Measurements from ENCODE around the gene MAGI2.

Gene MAGI2

DNA sequence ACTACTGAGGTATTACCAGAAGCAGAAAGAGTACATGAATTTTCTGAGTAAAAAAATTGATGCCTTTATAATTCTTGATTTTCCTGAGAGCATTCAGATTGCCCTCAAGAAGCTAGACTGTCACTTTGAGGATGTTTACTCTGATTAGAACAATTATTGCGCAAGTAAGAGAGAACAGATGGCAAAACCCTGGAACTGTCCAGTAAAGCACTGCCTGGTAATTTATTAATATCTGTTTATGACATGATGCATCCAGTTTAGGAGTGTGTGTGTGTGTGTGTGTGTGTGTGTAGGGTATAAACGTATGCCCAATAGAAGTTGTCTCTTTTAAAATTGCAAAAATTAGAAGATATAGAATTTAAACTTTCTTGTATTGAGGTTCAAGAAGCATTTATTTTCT lies 1275.1 kb downstream of the MAGI2 start:
- no peak for DNase-seq (ENCODE audit: low read depth)

DNA sequence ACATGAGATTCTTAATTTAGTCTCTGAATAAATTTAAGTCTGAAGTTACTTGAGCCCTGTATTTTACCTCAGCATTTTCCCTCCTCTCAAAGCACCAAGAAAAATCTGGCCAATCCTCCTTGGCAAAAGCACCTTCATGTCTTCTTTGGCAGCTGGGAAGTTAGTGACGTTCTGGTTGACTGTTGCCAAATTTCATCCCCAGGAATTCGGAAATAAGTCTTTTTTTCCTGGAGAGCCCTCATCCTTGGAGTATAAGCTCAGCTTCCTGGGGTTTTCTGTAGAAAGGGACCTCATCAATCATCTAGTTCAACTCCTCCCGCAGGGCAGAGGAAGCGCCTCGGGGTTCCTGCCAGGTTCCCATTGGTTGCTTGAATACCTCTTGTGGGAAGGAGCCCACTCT lies 1277.3 kb downstream of the MAGI2 start:
- no peak for DNase-seq (ENCODE audit: low read depth)

DNA sequence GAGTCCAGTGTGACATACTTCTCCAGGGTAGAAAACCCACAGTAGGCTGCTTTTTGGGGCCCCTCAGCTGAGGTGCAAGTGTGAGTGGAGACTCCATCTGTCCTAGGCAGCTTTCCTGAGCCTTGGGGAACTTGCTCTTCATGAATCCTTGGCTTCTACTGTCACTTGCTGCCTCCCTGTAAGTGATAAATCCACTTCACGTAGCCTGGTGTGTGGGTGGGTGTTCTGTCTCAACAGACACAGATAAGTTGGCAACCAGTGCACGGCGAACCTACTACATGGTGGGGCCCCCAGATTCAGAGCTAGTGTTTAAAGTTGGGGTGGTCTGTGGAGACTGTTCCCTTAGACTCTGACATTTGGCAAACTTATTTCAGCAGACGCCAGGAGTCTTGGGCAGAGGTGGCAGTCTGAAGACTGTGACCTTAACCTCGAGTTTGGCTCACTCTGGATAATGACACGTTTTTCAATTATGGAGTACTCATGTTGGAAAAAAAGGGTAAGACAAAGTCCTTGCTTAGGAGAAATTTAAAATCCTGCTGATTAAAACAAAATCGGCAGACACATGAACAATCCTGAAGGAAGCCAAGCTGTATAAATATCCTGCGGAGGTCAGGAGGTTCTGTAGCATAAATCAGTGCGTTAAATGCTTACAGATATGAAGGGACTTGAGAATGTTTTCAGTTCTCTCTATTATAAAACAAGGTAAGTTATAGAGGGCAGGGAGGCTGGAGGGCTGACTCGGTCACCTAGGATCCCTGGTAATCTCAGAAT lies 1278.0 kb downstream of the MAGI2 start:
- no peak for DNase-seq (ENCODE audit: low read depth)

DNA sequence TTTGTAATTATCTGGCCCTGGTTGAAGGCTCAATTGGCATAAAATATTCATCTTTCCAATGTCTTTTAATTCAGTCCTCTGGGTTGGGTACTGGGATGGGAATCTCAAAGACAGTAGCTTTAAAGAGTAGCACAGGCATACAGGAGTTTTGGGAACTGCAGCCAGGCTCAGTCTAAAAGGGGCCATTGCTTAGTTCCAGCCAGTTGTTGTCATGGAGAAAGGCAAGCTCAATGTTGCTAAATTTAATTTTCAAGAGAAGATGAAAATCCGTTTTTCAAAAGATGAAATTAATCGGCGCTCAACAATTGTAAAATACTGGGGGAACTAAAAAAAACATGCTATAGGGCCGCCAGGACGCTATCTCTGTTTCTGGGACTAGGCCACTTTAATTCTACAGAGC lies 1279.8 kb downstream of the MAGI2 start:
- no peak for DNase-seq (ENCODE audit: low read depth)

DNA sequence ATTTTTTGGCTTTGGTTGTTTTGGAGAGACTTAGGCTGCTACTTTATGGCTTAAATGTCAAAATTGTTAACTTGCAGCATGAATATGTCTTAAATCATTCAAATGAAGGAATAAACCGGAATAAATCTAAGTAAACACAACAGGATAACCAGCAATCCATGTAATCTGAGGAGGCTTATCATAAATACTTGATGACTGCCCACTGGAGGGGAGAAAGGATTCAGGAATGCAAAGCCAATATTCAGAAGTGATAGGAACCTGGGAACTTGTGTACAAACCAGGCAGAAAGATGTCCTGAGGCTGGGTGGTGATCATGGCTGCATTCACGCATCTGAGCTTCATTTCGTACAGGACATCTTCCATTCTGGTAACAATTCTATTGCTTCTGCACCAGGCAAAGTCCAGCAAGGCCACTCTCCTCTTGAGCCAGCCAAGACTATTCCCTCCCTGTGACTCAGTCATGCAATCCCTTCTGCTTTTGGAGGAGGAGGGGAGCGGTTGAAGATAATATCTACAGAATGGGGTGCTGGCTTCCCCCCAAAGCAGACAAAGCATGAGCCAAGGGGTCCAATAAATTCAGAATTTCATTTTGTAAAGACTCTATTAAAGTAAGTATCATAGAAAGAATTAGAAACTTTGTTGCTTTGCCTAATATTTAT lies 1280.4 kb downstream of the MAGI2 start:
- DNase-seq (ENCODE audit: low read depth), result no peak

DNA sequence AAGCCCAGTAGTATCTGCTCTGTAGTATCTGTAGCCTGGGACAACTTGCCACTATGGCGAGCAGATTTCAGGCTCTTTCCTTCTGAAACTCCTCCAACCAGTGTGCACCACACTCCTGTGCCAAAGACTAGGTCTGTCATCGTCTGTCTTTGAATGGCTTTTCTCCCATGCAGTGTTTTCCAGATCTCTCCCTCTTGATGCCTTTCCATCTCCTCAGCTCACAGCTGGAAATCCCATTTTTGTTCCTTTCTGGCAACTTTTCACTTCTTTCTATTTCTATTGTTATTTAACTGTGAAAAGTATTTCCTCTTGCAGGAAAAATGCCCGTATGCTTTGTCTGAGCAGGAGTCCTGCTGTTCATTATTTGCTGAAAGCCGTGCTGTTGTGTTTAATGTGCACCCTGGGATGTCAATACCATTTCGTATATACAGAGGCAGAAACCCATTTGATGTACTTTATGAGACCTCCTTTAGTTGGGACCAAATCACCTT lies 1281.2 kb downstream of the MAGI2 start:
- no peak for DNase-seq (ENCODE audit: low read depth)

DNA sequence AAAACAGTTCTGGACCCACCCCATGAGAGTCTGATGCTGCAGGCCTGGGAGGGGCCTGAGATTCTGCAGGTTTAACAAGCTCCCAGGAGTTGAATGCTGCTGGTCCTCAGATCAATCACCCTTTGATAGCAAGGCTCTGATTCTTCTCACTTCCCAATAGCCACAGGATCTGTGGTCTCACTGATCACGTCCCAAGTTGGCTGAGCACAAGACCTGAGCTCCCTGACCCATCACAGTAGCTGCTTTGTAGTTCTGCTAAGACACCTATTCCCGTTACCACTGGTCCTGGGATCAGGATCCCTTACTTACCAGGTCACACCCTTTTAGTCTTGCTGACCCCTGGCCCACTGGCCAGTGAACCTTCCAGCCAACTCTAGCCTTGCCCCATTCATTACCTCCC lies 1282.1 kb downstream of the MAGI2 start:
- no peak for DNase-seq (ENCODE audit: low read depth)

DNA sequence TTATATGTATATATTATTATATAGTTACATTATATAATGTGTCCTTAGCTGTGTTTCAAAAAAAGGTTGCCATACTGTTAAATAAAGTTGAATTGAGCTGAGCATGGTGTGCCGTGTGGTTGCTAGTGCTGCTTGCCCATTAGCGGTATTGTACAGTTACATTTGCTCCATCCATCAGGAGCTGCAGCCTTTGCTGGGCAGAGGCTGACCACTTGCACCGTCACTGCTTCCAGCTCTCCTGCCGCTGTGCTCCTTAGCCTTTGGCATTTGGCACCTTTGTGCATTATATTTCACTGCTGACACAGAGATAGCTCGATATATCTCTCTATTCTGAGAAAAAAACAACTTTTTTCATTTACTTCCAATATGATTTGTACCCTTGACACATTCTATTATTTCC lies 1282.7 kb downstream of the MAGI2 start:
- no peak for DNase-seq (ENCODE audit: low read depth)

DNA sequence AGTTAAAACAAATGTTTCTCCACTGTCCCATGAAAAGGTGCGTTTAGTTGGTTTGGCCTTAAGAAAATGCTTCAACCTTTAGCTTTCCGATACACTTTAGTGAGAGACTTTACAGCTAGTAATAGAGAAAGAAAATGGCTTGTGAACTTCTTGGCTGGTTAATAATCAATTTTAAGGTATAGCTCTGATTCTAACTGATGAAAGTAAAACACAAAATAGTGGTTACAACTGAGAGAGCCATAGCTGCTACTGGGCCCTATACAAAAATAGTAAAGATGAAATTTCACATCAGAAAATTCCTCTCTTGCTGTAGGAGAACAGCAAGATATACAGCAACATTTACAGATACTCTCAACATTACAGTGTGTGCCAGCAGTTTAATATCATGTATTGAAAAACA lies 1283.5 kb downstream of the MAGI2 start:
- no peak for DNase-seq (ENCODE audit: low read depth)

DNA sequence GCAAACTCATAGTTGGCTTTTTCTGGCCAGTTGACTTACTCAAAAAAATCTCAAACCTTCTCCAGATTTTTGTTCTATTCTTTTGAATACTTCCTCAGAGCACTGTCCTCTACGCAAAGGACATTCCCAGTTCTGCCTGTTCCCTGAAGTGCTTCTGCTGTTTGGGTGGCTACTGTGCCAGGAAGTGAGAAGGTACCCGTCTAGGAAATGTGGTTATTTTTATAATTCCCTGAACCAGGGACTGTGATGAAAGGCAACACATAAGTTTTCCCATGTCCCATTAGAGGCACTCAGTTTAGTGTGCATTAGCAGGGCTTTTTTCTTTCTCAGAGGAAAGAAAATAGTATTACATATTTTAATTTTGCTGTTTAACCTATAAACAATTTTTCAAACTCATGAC lies 1284.6 kb downstream of the MAGI2 start:
- no peak for DNase-seq (ENCODE audit: low read depth)

DNA sequence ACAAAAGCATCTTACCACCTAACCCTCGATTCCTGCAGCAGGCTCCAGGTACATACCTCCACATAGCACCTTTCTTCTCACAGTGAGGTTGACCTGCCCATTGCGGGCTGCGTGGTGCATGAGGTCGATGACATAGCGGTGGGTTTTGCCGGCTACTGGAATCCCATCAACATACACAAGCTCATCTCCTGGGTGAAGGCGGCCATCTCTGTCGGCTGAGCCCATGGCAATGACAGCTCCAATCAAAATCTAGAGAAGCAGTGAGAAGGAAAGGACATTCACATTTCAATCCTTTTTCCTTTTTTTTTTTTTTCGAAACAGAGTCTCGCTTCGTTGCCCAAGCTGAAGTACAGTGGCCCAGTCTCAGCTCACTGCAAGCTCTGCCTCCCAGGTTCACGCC lies 1285.6 kb downstream of the MAGI2 start:
- no peak for DNase-seq (ENCODE audit: low read depth)

DNA sequence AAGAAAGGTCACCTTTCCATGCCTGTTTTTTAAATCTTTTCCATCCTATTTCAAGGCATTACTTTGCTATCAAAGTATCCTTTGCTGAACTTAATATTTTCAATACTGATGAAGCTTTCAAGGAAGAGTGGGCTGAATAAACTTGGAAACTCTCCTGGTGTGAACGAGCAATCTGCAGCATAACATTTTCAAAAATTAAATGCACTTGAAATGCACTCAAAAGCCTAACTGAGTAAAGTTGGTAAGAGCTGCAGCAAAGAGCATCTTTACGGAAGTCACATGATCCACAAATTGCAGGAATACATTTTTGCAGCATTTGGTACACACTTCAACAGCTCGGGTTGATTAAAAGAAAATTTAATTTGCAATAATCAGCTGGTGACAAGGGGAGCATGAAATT lies 1287.6 kb downstream of the MAGI2 start:
- no peak for DNase-seq (ENCODE audit: low read depth)

DNA sequence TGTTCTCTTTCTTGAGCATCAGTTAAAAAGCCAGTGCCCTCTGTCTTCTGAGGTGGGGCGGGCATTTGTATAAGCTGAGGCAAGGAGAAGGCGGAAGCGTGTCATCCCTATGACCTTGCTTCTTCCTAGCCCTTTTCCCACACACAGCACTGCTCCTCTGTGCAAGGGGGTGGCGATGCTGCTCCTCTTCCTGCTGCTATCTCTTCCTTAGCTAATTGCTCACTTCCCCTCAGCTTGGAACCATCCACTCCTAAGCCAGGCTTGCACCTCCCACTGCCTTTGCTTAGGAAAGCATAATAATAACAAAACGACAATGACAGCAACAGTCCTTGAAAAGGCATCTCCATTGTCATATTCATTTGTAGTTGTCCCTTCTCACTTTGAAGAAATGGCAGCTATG lies 1288.0 kb downstream of the MAGI2 start:
- DNase-seq (ENCODE audit: low read depth), result no peak

DNA sequence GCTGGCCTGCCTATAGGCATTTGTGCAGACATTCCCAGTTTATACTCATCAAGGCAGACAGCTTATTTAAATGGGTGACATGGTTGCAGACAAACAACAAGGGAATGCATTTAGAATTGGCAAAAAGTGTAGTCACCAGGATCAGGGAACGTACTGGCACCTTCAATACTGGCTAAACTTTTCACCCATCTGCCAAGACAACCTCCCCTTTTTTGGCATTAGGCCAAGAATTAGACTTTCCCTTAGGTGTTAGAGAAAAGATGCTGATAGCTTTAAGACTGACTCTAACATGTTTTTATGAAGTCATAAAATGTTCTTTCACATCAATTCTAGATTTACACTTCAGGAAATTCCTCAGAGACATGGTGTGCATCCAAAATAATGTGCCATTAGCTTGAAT lies 1289.0 kb downstream of the MAGI2 start:
- no peak for DNase-seq (ENCODE audit: low read depth)

DNA sequence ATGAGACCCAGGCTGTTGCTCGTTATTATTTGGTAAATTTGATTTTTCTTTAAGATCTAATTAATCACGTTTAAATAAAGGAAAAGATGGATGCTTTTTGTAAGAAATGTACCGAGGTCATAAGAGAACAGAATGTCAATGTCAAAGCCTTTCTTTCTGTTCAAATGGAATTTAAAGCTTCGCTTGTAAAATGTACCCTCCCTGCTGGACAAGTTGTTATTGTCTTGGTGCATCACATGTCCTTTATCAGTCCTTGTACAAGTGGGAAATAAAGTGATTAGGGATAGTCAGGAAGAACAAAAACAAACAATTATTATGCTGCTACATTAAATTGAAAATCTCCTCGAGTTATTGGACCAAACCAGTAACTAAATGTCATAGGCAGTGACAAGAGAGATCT lies 1291.7 kb downstream of the MAGI2 start:
- no peak for DNase-seq (ENCODE audit: low read depth)

DNA sequence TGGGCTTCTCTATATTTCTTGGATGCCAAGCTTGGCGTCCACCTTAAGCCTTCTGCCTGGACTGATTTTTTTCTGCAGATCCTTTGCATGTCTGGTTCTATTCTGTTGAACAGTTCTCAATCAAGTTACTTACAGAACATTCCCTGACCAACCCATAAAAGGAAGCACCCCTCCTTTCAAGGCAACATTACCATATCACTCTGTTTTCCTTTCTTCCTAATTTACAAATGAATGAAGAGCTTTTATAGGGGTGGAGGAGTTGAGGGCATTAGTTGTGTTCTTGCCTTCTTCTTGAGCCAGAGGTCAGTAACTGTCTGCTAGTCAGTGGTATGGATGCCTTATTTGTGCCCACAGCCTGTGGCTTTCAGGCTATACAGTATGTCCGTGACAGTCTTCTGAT lies 1293.9 kb downstream of the MAGI2 start:
- DNase-seq (ENCODE audit: low read depth), result no peak

DNA sequence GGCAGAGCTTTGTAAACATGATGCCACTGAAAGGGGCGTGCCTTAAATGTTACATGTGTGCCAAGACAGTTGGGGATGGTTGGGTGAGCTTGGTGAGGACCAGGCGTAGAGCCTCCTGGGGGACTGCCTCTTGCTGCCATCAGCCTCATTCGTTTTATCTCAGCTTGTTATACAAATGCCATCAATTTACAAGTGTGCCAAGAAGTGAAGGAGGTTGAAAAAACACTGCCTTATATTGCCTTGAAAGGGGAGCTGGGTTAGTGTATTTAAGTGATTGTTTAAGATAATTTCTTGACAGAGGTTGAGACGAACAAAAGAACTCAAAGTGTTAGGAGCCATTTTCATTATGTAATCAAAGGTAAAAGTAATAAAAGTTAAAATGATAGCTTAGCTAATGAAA lies 1300.2 kb downstream of the MAGI2 start:
- DNase-seq (ENCODE audit: low read depth), result no peak

DNA sequence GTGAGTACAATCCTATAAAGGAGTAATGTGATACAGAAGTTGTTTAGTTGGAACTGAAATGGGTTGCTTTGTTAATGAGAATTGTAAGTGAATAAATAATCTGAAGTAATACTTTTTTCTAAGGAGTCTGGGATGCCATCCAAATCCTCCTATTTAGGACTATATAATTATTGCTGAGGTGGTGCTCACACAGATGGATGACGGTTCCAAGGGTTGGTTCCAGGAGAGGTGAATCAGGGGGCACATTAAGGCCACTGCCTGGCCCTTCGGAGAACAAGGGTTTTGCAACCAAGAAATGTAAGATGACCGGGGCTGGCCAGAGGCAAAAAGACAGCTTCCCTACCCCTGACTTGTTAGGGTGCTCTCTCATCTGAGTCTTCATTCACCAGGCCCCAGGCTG lies 1302.2 kb downstream of the MAGI2 start:
- DNase-seq (ENCODE audit: low read depth), result peak; percentile 18

DNA sequence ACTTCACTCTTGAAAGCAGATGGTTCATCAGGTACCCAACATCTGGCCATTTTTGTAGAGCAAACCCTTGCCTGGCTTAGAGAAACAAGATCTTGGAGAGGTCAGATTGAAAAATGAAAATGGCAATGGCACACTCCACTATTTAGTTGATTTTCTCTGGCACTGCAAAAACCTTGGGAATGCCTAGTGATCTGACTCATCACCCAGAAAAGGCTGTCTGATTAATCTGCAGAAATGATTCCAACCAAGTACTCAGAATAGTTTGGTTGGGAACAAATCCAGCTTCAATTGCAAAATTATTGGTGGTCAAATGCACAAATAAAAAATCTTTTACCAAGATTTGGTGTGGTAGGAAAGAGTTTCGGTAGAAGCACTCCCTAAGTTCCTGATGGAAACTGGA lies 1303.7 kb downstream of the MAGI2 start:
- peak; percentile 58 for DNase-seq (ENCODE audit: low read depth)

DNA sequence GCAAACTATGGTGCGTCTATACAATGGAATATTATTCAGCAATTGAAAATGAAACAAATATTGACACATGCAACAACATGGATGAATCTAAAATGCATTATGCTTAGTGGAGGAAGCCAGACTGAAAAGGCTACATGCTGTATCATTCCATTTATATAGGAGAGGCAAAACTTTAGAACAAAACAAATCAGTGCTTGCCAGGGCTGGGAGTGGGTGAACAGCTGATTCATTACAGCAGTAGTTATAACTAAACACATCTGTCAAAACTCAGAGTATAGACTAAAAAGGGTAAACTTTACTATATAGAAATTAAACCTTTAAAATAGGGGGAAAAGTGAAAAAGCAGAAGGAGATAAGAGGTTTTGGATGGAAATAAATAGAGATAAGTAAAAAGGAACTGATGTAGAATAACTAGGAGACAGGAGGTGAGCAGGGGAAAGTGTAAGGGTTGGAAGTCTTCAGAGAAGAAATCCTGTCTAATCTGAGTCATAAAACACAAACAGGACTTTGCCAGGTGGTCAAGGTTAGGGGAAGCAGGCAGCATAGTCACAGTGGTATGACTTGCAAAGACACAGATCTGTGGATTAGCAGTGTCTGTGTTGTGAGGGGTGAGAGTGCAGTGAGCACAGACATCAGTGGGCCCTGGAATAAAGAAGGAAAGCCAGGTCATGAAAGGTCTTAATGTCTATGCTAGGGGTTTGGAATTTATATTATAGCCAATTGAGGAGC lies 1305.1 kb downstream of the MAGI2 start:
- no peak for DNase-seq (ENCODE audit: low read depth)

DNA sequence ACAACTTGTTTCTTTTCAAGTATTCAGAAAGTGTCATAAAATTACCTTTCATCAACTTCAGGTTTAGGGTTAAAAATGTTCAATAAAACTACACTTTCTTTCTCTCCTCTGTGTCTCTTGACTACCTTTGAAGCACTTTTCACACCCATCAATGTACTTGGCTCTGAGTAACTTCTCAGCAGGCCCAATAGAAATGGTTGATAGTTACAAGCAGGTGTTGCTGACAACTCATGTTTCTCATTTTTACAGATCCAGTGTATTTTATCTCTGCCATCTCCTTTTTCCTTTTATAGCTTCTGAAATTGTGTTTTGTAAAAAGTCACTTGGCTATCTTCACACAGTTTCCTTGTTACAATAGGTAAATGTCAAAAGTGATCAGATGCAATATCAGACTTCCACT lies 1306.9 kb downstream of the MAGI2 start:
- no peak for DNase-seq (ENCODE audit: low read depth)

DNA sequence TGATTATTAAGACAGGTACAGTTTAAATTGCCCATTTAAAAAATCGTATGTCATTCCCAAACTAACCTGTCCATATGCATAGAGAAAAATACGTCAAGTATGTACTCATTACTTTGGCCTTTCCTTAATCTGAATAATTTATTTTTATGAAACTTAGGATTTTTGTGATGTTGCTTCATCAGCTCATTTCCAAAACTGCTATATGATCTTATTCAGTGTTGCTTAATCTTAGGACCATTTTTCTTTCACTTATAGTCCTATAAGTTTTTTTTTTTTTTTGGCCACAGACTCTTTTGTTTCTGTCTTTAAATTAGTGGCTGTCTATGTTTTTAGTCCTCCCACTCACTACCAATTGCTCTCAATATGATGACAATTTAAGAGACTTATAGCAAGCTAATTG lies 1309.8 kb downstream of the MAGI2 start:
- no peak for DNase-seq (ENCODE audit: low read depth)
